ENCODE data around the gene BSND. TPM values are rescaled to one million over a fixed set of nuclear protein-coding genes. Genes with fewer than 3 reads are reported as not detected.
A peak's percentile ranks its signal among the peaks of the same experiment; 100 is the strongest.

Gene BSND
- total RNA-seq, 1 donor from 2014 or later, result not detected

DNA sequence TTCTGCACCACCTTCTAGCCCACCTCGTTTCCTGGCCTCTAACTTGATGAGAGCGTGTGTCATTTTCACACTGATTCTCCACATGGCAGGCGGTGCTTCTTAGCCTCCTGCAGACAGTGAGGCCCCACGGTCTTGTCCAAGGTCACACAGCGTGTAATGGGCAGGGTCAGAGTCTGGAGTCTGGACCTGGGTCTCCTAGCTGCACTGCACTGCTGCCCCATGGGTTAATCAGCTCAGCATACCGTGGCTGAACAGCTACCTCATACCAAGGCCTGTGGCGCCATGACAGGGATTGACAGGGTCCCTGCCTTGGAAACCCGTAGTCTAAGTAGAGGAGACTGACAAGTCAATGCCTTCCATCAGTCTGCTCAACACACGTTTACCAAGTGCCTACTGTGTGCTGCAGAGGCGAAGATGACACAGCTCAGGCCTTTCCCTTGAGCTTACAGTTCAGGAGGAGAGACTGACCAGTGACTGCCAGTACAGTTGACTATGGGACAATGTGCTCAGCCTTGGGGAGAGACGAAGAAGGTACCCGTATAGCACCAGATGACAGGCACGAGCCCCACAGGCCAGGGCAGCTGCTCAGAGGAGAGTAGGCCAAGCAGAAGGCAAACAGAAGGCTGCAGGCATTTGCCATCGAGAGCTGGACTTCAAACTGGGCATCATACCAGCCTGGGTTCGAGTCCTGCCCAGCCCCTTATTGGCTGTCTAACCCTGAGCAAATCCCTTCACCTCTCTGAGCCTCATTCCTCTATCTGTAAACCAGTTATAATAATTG, 46.1 kb downstream of the BSND start:
- DNase-seq (ENCODE audit: low spot score) (no peak), ATAC-seq (peak; percentile 4)

DNA sequence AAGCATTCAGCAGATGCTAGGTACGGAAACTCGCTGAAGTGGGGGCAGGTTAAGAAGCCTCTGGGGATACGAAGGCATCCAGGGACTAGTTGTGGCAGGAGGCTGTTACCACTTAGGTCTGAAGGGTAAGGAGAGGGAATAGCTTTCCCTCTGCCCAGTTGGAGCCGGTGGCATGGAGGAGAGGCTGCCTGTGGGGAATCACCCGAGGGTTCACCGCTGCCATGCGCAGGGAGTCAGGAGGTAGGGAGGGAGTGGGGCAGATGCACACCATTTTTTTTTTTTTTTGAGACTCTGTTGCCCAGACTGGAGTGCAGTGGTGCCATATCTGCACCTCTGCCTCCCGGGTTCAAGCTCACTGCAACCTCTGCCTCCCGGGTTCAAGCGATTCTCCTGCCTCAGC, 46.7 kb downstream of the BSND start:
- ATAC-seq, result no peak

DNA sequence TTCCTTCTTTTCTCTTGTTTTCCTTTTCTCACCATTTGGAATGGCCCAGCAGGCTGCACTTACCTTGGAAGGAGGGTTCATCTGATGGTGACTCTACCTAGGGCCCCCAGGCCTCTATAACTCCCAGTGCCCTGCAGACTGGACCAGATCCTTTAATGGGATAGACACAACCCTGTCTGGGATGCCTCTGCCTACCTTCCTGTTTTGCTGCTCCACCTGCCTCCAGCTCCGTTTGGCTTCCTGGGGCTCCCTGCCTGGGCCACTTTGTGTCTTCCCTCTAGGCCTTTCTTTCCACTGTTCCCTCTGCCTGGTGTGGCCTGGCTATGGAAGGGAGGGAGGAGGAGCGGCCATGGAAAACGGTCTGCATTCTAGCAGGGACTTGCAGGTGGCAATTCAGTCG, 48.1 kb downstream of the BSND start:
- ATAC-seq (no peak), DNase-seq (ENCODE audit: low spot score) (no peak)

More for the DNA sequence above, 46.7 kb downstream of the BSND start:
- no peak for DNase-seq (ENCODE audit: low spot score)

DNA sequence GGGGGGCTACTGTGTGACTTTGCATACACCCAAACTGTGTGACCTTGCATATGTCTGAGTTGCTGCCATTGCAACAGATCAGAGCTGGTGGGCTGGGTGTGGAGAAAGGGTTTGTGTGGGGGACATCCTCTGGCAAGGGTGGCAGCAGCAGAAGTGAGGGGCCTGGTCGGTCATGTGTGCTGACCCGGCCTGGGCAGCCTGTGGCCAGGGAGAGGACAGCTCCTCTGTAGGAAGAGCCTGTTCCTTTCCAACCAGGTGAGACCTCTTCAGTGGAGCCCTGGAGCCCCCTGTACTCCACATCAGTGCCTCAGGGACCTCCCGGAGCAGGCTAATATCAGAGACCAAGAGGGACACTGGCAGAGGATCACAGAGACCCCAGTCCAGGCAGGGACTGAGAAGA, 48.9 kb downstream of the BSND start:
- ATAC-seq (no peak), DNase-seq (ENCODE audit: low spot score) (no peak)

DNA sequence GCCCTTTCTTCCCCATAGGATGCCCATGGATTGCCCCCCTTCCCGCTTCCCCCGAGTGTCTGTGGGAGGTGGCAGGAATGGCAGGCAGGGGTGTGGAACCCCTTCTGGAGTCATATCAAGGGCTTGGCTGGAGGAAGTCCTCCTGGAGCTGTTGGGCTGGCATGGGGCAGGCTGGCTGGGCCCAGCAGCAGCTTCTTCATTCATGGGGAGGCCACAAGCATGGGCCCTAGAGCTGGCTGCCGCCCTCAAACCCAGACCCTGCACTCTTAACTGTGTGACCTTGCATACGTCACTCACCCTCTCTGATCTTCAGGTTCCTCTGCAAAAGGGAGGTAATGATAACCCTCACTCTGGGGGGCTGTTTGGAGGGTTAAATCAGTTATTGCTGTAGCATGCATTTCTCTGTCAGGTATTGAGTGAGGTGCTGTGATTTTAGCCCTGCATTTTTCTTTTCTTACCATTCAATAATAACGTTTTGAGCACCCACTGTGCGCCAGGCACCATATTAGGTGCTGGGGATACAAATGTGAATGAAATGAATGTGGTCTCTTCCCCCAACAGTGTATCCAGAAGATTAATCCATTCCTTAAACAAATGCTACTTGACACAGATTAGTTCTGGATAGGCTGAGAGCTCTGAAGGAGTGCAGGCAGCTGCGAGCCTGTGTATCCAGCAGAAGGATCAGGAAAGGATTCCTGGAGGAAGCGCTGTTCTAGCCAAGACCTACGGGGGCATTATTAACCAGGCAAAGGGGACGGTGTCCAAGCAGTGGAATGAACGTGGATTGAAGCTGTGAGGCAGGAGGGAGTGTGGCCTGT, 49.9 kb downstream of the BSND start:
- ATAC-seq (no peak), DNase-seq (ENCODE audit: low spot score) (no peak)

DNA sequence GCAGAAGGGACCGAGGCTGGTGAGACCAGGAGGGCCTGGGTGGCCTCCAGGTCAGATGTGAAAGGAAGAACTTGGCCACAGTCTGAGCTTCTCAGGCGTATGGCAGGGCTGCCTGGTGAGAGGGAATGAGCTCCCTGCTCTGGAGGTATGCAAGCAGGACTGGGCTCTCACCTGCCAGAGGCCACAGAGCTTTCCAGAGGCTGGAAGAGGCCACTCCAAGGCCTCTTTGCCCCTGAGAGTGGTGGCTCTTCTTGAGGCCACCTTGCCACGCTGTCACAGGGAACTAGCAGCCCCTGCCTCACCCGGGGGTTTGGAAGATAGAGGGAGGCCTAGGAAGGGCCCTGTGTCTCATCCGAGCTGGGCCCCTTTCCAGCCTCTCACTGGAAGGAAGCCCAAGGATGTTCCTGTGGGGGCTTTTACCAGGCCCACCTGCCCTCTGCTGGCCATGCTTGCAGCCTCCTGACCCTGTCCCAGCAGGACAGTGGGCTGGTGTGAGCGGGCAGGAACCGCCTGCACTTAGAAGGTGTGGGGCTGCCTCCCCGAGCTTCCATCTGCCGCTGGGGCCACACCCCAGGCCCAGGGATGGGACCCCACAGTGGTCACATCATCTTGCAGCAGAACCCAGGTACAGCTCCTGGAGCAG, 50.7 kb downstream of the BSND start:
- DNase-seq (ENCODE audit: low spot score) (no peak), ATAC-seq (no peak)

DNA sequence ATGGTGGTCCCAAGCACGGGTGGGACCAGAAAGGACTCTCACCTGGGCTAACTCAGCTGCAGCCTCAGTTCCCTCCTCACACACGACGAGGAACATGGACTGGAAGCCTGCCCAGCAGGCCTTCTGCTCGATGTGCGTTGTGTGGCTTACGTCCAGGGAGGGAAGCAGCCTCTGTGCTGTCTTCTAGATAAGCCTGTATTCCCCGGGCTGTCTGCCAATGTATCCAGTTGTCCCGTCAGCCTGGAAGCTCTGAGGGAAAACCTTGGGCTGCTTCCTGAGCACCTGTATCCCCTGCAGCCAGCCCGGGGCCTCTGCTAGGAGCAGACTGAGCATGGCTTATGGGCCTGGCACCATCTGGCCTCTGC, 51.2 kb downstream of the BSND start:
- DNase-seq (ENCODE audit: low spot score) (peak; percentile 88), ATAC-seq (peak; percentile 36)

DNA sequence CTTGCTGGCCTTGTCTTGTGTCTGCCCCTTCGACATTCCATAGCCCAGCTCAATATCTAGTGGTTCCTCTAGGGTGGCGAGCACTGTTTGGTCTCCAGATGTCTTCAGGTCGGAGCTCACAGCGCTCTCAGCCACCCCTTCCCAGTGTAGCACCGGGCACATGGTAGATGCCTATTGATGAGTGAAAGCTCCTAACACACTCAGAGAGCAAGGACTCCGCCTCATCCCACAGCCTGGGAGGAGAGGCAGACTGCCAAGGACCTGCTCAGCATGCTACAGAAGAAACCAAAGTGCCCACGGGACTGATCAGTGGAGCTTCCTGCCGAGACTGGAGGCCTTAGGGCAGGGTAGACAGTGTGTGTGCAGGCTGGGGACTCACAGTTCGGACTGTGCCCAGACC, 51.5 kb downstream of the BSND start:
- no peak for DNase-seq (ENCODE audit: low spot score)
- ATAC-seq, result peak; percentile 0

DNA sequence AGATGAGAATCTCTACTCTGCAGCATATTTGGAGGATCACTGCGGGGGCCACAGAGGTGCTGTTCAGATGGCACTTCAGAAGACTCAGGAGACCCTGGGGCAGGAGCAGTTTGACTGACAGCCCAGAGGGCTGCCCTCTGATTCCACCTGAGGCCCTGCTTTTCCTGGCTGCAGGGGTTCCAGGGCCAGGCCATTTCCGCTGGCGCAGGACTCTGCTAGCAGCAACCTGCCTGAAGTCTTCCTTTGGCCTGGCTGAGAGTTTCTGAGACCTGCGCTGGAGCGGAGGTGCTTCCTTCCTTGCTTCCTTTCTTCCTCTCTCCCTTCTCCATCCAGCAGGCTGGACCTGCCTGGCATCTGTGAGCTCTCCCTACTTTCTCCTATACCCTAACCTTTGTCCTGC, 52.4 kb downstream of the BSND start:
- ATAC-seq (no peak), DNase-seq (ENCODE audit: low spot score) (no peak)

DNA sequence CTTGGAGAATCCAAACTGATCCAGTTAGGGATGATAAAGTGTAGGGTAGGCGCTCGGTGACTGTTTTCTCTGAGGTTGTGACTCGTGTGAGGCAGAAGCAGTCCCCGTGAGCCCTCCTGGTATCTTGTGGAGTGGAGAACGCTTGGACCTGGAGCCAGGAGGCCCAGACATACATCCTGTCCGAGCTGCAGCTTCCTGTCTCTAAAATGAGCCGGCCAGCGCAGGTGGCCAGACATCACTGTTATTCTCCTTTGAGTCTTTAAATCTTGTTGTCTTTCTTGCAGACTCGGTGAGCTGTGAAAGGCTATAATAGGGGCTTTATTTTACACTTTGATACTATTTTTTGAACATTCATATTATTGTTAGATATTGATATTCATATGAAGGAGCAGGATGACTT, 52.9 kb downstream of the BSND start:
- ATAC-seq (no peak), DNase-seq (ENCODE audit: low spot score) (peak; percentile 30)

DNA sequence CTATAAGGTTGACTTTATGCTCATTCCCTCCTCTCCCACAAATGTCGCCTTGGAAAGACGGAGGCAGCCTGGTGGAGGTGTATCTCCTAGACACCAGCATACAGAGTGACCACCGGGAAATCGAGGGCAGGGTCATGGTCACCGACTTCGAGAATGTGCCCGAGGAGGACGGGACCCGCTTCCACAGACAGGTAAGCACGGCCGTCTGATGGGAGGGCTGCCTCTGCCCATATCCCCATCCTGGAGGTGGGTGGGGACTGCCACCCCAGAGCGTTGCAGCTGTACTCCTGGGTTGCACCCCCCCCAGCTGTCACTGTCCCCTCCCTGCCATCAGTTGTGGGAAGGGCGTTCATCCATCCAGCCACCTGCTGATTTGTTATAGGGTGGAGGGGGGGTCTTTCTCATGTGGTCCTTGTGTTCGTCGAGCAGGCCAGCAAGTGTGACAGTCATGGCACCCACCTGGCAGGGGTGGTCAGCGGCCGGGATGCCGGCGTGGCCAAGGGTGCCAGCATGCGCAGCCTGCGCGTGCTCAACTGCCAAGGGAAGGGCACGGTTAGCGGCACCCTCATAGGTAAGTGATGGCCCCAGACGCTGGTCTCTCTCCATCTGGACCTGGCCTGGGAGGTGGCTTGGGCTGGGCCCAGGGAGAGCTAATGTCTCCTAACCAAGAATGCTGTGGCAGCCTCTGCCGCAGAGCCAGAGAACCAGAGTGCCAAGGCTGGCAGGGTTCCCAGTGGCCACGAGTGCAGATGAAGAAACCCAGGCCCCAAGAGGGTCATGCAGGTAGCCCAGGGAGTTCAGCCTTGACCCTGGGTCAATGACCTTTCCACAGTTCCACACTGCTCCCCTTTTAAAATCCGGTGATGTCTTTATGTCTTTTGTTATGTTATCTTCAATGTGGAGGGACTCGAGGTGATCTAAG, 53.7 kb downstream of the BSND start:
- DNase-seq (ENCODE audit: low spot score), result peak; percentile 99

DNA sequence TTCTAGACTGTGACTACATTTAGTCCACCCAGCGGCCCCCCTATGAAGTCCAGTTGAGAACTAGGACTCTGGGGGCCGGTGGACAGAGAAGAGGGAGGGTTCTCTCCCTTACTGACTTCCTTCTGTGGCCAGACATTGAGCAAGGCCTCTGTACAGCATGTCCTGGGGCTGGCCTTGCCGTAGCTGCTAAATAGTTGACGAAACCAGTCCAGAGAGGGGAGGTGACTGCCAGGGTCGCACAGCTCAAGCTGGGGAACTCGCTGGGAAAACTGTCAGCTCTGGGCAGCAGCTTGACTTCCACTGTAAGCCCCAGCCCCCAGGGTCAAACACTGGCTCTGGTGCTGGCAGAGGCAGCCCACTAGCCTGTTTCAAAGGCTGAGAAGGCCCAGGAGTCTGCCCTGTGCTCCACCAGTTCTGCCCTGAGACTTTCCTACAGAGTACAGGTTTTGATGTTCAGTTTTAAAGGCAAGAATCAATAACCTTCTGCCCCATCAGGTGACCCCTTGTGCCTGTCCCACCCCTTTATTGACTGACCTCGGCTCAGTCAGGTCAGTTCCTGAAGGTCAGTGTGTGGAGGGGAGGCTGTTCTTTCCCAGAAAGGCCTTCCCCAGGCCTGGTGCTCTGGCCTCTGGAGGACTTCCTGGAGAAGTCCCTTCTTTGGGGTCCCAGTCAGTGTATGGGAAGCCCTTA, 54.7 kb downstream of the BSND start:
- ATAC-seq (peak; percentile 55), DNase-seq (ENCODE audit: low spot score) (peak; percentile 89)

More for the DNA sequence above, 53.7 kb downstream of the BSND start:
- ATAC-seq, result peak; percentile 71

DNA sequence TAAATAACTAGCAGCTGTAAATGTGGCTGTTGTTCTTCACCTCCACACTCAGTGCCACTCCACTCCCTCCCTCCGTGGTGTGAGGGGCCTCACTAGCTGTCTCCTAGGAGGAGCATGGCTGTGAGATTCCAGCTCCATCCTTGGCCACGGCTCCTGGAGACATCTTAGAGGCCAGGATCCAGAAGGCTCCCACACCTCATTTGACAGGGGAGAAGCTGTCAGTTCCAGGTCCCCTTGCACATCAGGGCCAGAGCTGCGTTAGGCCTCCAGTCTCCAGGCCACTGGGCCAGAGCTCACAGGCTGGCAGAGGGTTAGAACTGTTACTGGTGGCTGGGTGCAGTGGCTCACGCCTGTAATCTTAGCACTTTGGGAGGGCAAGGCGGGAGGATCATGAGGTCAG, 55.7 kb downstream of the BSND start:
- peak; percentile 45 for DNase-seq (ENCODE audit: low spot score)
- ATAC-seq, result no peak

DNA sequence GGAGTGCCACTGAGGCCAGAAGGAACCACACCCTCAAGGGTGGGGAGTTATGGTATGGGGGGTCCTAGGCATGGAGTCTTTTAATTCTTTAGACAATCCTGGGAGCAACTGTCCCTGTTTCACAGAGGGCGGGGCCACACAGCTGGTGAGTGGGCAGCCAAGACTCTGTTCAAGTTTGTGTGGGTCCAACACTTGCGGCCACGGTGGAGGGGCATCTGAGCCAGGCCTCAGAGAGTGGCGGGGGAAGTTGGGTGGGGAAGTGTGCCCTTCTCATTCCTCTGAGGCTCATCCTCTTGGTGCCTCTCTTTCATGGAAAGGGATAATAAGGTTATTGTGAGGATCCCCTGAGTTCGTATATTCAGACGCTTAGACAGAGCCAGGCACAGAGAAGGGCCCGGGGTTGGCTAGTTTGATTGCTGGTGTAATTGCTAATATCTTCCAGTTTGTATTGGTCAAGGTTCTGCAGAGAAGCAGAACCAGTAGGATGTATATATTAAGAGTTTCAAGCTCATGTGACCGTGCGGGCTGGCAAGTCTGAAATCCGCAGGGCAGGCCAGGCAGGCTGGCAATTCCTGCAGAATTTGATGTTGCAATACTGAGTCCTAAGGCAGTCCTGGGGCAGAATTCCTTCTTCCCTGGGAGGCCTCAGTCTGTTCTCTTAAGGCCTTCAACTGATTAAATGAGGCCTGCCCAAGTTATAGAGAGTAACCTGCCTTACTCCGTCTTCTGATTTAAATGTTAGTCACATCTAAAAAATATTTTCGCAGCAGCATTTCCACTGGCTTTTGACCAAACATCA, 56.5 kb downstream of the BSND start:
- peak; percentile 10 for ATAC-seq

DNA sequence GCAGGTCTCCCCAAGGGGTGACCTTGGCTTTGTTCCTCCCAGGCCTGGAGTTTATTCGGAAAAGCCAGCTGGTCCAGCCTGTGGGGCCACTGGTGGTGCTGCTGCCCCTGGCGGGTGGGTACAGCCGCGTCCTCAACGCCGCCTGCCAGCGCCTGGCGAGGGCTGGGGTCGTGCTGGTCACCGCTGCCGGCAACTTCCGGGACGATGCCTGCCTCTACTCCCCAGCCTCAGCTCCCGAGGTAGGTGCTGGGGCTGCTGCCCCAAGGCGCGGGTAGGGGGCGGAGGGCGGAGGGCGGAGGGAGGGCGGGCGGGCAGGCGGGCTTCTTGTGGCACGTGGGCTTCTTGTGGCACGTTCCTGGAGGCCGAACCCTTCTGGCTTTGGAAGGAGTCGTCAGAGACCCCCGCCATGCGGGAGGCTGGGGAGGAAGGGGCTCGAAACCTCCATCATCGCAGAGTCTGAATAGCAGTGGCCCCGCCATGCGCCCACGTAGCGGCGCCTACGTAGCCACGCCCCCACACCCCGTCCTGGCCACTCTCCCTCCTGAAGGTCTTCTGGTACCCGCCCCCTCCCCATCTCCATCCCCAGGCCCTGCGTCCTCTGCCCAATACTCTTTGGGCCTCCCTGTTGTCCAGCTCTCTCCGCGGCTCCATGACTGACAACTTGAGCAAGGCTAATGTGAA, 57.4 kb downstream of the BSND start:
- DNase-seq (ENCODE audit: low spot score) (peak; percentile 47), ATAC-seq (no peak)

More for the DNA sequence above, 56.5 kb downstream of the BSND start:
- peak; percentile 69 for DNase-seq (ENCODE audit: low spot score)

DNA sequence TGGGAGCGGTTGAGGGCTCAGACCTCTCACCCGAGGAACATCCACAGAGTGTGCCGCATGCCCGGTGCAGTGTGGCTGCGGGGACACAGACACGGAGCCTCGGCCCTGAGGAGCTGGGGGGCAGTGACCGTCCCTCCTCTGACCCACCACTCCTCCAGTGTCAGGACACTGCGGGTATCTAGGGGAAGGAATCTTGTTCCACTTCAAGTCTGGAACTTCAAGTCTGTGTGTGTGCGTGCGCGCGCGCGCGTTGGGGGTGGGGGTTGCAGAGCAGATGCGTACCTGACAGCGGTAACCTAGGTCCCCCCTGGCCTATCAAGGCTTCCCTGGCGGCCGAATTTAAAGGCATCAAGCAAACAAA, 57.9 kb downstream of the BSND start:
- ATAC-seq (no peak), DNase-seq (ENCODE audit: low spot score) (peak; percentile 43)

DNA sequence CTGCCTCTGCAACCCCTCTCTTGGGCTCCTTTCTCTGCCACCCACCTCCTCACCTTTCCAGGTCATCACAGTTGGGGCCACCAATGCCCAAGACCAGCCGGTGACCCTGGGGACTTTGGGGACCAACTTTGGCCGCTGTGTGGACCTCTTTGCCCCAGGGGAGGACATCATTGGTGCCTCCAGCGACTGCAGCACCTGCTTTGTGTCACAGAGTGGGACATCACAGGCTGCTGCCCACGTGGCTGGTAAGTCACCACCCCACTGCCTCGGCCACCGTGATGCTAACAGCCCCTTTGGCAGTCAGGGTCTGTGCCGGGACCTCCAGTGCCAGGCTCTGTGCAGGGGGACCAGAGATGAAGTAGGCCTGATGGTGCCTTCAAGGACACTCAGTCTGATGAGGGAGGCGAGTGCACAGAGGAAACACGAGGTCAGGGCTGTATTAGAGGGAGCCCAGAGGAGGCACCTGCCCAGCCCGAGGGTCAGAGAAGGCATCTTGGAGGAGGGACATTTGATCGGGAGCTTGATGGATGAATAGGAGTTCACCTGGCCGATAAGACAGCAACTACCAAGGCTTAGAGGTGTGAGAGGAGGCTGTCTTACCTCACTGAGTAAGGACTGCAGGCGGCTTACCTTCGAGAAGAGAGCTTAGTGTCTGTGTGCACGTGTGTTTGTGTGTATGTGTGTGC, 58.7 kb downstream of the BSND start:
- peak; percentile 40 for DNase-seq (ENCODE audit: low spot score)

DNA sequence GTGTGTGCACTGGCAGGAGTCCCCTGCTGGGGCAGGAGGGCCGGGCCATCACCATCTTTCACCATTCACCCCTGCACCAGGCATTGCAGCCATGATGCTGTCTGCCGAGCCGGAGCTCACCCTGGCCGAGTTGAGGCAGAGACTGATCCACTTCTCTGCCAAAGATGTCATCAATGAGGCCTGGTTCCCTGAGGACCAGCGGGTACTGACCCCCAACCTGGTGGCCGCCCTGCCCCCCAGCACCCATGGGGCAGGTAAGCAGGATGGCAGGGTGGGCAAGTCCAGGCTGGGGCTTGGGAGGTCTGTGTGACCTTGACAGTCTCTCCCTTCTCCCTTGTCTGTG, 59.2 kb downstream of the BSND start:
- peak; percentile 43 for DNase-seq (ENCODE audit: low spot score)
- ATAC-seq, result no peak

More for the DNA sequence above, 58.7 kb downstream of the BSND start:
- no peak for ATAC-seq

All from left lobe of liver (tissue), 2 donors.